GM23338 (cell line): ENCODE results near the gene APELA. TPM values are rescaled to one million over a fixed set of nuclear protein-coding genes. Genes with fewer than 3 reads are reported as not detected.

Experiments
- ATAC-seq: fragments of 200-7000 bp; cut with Tn5 transposase; 3 replicates; pipeline ENCODE4 v1.9.1; 2020
- DNase-seq: peaks from one replicate; pipeline ENCODE4 v3.0.0-alpha.2; 2015; ENCODE audit warnings: low spot score
- H2AFZ ChIP-seq: fragments of 200-600 bp; sonication (generic); 2 replicates; pipeline ENCODE4 v1.8.0; 2016; ENCODE audit warnings: antibody characterized with exemption, mild to moderate bottlenecking, moderate library complexity
- H3F3A ChIP-seq: fragments of 200-600 bp; sonication (generic); replicated peaks from 2 replicates; pipeline ENCODE4 v1.8.0; 2017; ENCODE audit warnings: antibody characterized with exemption, mixed run types, low read depth
- H3K27ac ChIP-seq: fragments of 200-600 bp; sonication (generic); 2 replicates; pipeline ENCODE4 v1.6.1; 2016; ENCODE audit warnings: low read depth
- H3K27me3 ChIP-seq: fragments of 200-600 bp; sonication (generic); 2 replicates; pipeline ENCODE4 v1.8.0; 2016; ENCODE audit warnings: mild to moderate bottlenecking, mixed run types, moderate library complexity; ENCODE audit not compliant: insufficient read depth
- H3K36me3 ChIP-seq: fragments of 200-600 bp; sonication (generic); 2 replicates; pipeline ENCODE4 v1.8.0; 2016; ENCODE audit warnings: mild to moderate bottlenecking; ENCODE audit not compliant: insufficient read depth
- H3K4me1 ChIP-seq: fragments of 200-600 bp; sonication (generic); 2 replicates; pipeline ENCODE4 v1.8.0; 2016; ENCODE audit warnings: mild to moderate bottlenecking, moderate library complexity; ENCODE audit not compliant: insufficient read depth
- H3K4me2 ChIP-seq: fragments of 200-600 bp; sonication (generic); 2 replicates; pipeline ENCODE4 v1.7.1; 2017; ENCODE audit warnings: mixed run types
- H3K4me3 ChIP-seq: fragments of 200-600 bp; sonication (generic); 2 replicates; pipeline ENCODE4 v1.6.1; 2016; ENCODE audit warnings: mixed run types
- H3K79me2 ChIP-seq: fragments of 200-600 bp; sonication (generic); replicated peaks from 2 replicates; pipeline ENCODE4 v1.8.0; 2017; ENCODE audit warnings: mild to moderate bottlenecking; ENCODE audit not compliant: insufficient read depth
- H3K9me2 ChIP-seq: fragments of 200-600 bp; sonication (generic); 2 replicates; pipeline ENCODE4 v1.8.0; 2017; ENCODE audit not compliant: insufficient read depth
- H4K20me1 ChIP-seq: fragments of 200-600 bp; sonication (generic); replicated peaks from 2 replicates; pipeline ENCODE4 v1.8.0; 2017; ENCODE audit warnings: mild to moderate bottlenecking; ENCODE audit not compliant: insufficient read depth
- H3K27ac Mint-ChIP-seq: 2 replicates; pipeline ENCODE4 v1.8.0; 2020; ENCODE audit warnings: inconsistent platforms, mild to moderate bottlenecking, moderate library complexity, mixed read lengths
- H3K27me3 Mint-ChIP-seq: 3 replicates; pipeline ENCODE4 v1.8.0; 2022; ENCODE audit warnings: low read depth, mild to moderate bottlenecking, moderate library complexity, mixed read lengths, inconsistent platforms; ENCODE audit not compliant: insufficient read depth, poor library complexity
- H3K36me3 Mint-ChIP-seq: 3 replicates; pipeline ENCODE4 v1.8.0; 2021; ENCODE audit warnings: low read depth, mild to moderate bottlenecking, inconsistent platforms, moderate library complexity, mixed read lengths
- H3K4me1 Mint-ChIP-seq: 3 replicates; pipeline ENCODE4 v1.8.0; 2020; ENCODE audit warnings: mild to moderate bottlenecking, inconsistent platforms, mixed read lengths
- H3K4me3 Mint-ChIP-seq: 3 replicates; pipeline ENCODE4 v1.8.0; 2021; ENCODE audit warnings: moderate library complexity, mild to moderate bottlenecking, inconsistent platforms, mixed read lengths
- H3K9me3 Mint-ChIP-seq: 3 replicates; pipeline ENCODE4 v1.8.0; 2020; ENCODE audit warnings: moderate library complexity, mild to moderate bottlenecking, inconsistent platforms, mixed read lengths
- CREB1 ChIP-seq: fragments of 250-450 bp; sonication (Bioruptor Pico); IDR thresholded peaks from 2 replicates; pipeline ENCODE4 v1.5.0; 2020; ENCODE audit warnings: low read depth, mild to moderate bottlenecking, moderate library complexity
- CTCF ChIP-seq, 2 experiments: fragments of 200-600 bp in 1 of 2; sonication (generic) in 1 of 2; conservative IDR thresholded peaks; 2 replicates each; pipeline versions ENCODE4 v1.5.1 to v1.6.1; 2016 to 2017; ENCODE audit warnings: antibody characterized with exemption in 2 of 2, low read depth in 2 of 2, mild to moderate bottlenecking in 2 of 2, moderate library complexity in 1 of 2
- ETS1 ChIP-seq: IDR thresholded peaks from 2 replicates; pipeline ENCODE4 v1.6.1; 2016; ENCODE audit warnings: antibody characterized with exemption
- EZH2 ChIP-seq: fragments of 200-600 bp; sonication (generic); IDR thresholded peaks from one replicate; pipeline ENCODE4 v1.8.0; 2017; ENCODE audit warnings: antibody characterized with exemption, mild to moderate bottlenecking, low read depth; ENCODE audit not compliant: unreplicated experiment
- EZH2phosphoT487 ChIP-seq: fragments of 200-600 bp; sonication (generic); IDR thresholded peaks from one replicate; pipeline ENCODE4 v1.8.1; 2018; ENCODE audit warnings: antibody characterized with exemption; ENCODE audit not compliant: unreplicated experiment
- JUNB ChIP-seq: IDR thresholded peaks from one replicate; pipeline ENCODE4 v1.6.1; 2016; ENCODE audit warnings: antibody characterized with exemption; ENCODE audit not compliant: unreplicated experiment
- NANOG ChIP-seq: IDR thresholded peaks from 2 replicates; pipeline ENCODE4 v1.6.1; 2016; ENCODE audit warnings: antibody characterized with exemption, borderline replicate concordance
- POLR2AphosphoS5 ChIP-seq: IDR thresholded peaks from 2 replicates; pipeline ENCODE4 v1.6.1; 2016; ENCODE audit warnings: antibody characterized with exemption, low read depth
- REST ChIP-seq: IDR thresholded peaks from one replicate; pipeline ENCODE4 v1.6.1; 2018; ENCODE audit warnings: antibody characterized with exemption; ENCODE audit not compliant: unreplicated experiment
- STAT1 ChIP-seq: IDR thresholded peaks from one replicate; pipeline ENCODE4 v1.6.1; 2016; ENCODE audit warnings: antibody characterized with exemption; ENCODE audit not compliant: unreplicated experiment
- ZNF114 ChIP-seq: fragments of 250-450 bp; sonication (Bioruptor Pico); IDR thresholded peaks from 2 replicates; pipeline ENCODE4 v1.5.0; 2020; ENCODE audit warnings: mild to moderate bottlenecking, moderate library complexity
- ZNF331 ChIP-seq: fragments of 250-450 bp; sonication (Bioruptor Pico); IDR thresholded peaks from 2 replicates; pipeline ENCODE4 v1.5.0; 2020; ENCODE audit warnings: low read depth, mild to moderate bottlenecking, moderate library complexity
- polyA plus RNA-seq: library from polyadenylated mRNA; unstranded; fragments of >200 nt; fragmentation: Nextera tagmentation; extraction: Ambion mirVana; gene quantifications from 2 replicates; pipeline ENCODE4 v1.2.1, GENCODE V29; 2016
- total RNA-seq: library from RNA; depleted of rRNA; stranded (reverse); fragments of >200 nt; shearing (Covaris generic); gene quantifications from 2 replicates; pipeline ENCODE4 v1.2.3, GENCODE V29; 2014

The APELA gene
- total and polyA plus RNA-seq, 2 experiments from 2014 or later = 114 to 213 TPM

GRCh38 chr4:164918956-164919355, 42.0 kb downstream of the APELA start:
- H3K27ac ChIP-seq = no peak overlapping the region
- Mint-ChIP-seq H3K27ac (no peak overlapping the region), H3K36me3 (no peaks in the 10 kb centered on the region; the same call in 2 of the 3 replicates), H3K9me3 (no peaks in the 10 kb centered on the region), H3K4me3 (no peak overlapping the region), H3K27me3 (no peaks in the 10 kb centered on the region), H3K4me1 (no peaks in the 10 kb centered on the region; the same call in 2 of the 3 replicates)
- TF ChIP-seq REST (no peak), ETS1 (no peak), JUNB (no peak), EZH2phosphoT487 (no peak), STAT1 (no peak), POLR2AphosphoS5 (no peak), CTCF (conservative IDR thresholded peaks at IDR 0.05; ENCODE audit: low read depth in 2 of 2) (no peak), NANOG (no peak), CREB1 (no peak), ZNF331 (CRISPR knock-in tag) (no peak), EZH2 (no peak), ZNF114 (no peak)
- no peak for DNase-seq
- no peaks in the 10 kb centered on the region for H3K9me2 ChIP-seq
- H3F3A ChIP-seq = no peaks in the 10 kb centered on the region
- H3K79me2 ChIP-seq = no peaks in the 10 kb centered on the region
- H3K4me2 ChIP-seq = no peak overlapping the region
- H3K4me1 ChIP-seq = no peaks in the 10 kb centered on the region
- no peaks in the 10 kb centered on the region for H3K27me3 ChIP-seq
- no peak for ATAC-seq
- H4K20me1 ChIP-seq = no peaks in the 10 kb centered on the region
- H3K4me3 ChIP-seq = no peak overlapping the region
- no peaks in the 10 kb centered on the region for H3K36me3 ChIP-seq
- no peak overlapping the region for H2AFZ ChIP-seq
